B cell (primary cell): ENCODE measurements around the gene ZC3H10. TPM values are rescaled to one million over a fixed set of nuclear protein-coding genes. Genes with fewer than 3 reads are reported as not detected.

Experiments
- ATAC-seq: fragments of 200-7000 bp; cut with Tn5 transposase; one replicate; pipeline ENCODE4 v1.10.0; 2021; ENCODE audit warnings: low read depth, mild to moderate bottlenecking, moderate number of reproducible peaks, moderate library complexity
- CTCF ChIA-PET: fragments of 350-600 bp; sonication (Branson Sonifier 250); formaldehyde crosslinking; loops from one replicate; lab custom pipeline; 2021; ENCODE audit warnings: antibody characterized with exemption, inconsistent platforms; lab: Charles Lee
- POLR2A ChIA-PET: fragments of 350-600 bp; sonication (Branson Sonifier 250); formaldehyde crosslinking; loops from one replicate; lab custom pipeline; 2021; ENCODE audit warnings: antibody characterized with exemption; lab: Charles Lee
- DNase-seq: peaks from one replicate; pipeline ENCODE4 v3.0.0; 2013
- H2AFZ ChIP-seq: 2 replicates; pipeline ENCODE4 v1.6.1; 2012; ENCODE audit warnings: mild to moderate bottlenecking, low read depth, low read length; ENCODE audit not compliant: insufficient read depth, poor library complexity, severe bottlenecking
- H3K27ac ChIP-seq, 2 donors: 1 replicate in 1 of 2; 2 replicates in 1 of 2; pipeline ENCODE4 v1.5.1; 2012 to 2013; ENCODE audit warnings: low read length in 2 of 2, mild to moderate bottlenecking in 2 of 2, moderate library complexity in 1 of 2
- H3K27me3 ChIP-seq, 4 experiments: fragments of 200-600 bp in 1 of 4; sonication (generic) in 1 of 4; replicated peaks in 1 of 4; 1 replicate in 2 of 4; 2 replicates in 2 of 4; pipeline versions ENCODE4 v1.6.1 to v1.7.0; 2013 to 2016; ENCODE audit warnings: low read length in 3 of 4, mild to moderate bottlenecking in 2 of 4, mixed read lengths in 1 of 4, moderate library complexity in 1 of 4; ENCODE audit not compliant: insufficient read depth in 4 of 4, control insufficient read depth in 3 of 4; ENCODE audit errors: control extremely low read depth in 1 of 4
- H3K36me3 ChIP-seq, 2 experiments: replicated peaks in 1 of 2; 1 replicate in 1 of 2; 2 replicates in 1 of 2; pipeline versions ENCODE4 v1.6.1 to v1.7.1; 2013; ENCODE audit warnings: low read length in 1 of 2; ENCODE audit not compliant: insufficient read depth in 2 of 2, control insufficient read depth in 1 of 2; ENCODE audit errors: control extremely low read depth in 1 of 2, extremely low read depth in 1 of 2
- H3K4me1 ChIP-seq, 2 donors: fragments of 200-600 bp in 1 of 2; sonication (generic) in 1 of 2; 1 replicate in 1 of 2; 2 replicates in 1 of 2; pipeline versions ENCODE4 v1.5.1 to v1.6.1; 2013 to 2017; ENCODE audit warnings: low read length in 2 of 2; ENCODE audit not compliant: control insufficient read depth in 2 of 2, insufficient read depth in 2 of 2
- H3K4me2 ChIP-seq: replicated peaks from 2 replicates; pipeline ENCODE3; 2012; ENCODE audit warnings: mild to moderate bottlenecking, low read depth, low read length; ENCODE audit not compliant: poor library complexity, severe bottlenecking
- H3K4me3 ChIP-seq, 5 experiments: fragments of 200-600 bp in 1 of 5; sonication (generic) in 1 of 5; 1 replicate in 3 of 5; 2 replicates in 2 of 5; pipeline versions ENCODE4 v1.5.1 to v1.7.0; 2011 to 2016; ENCODE audit warnings: low read length in 4 of 5, mild to moderate bottlenecking in 4 of 5, low read depth in 2 of 5, control low read depth in 1 of 5, moderate library complexity in 1 of 5; ENCODE audit not compliant: insufficient read depth in 1 of 5; ENCODE audit errors: control extremely low read depth in 1 of 5, extremely low read depth in 1 of 5
- H3K79me2 ChIP-seq: fragments of 200-600 bp; sonication (generic); one replicate; pipeline ENCODE4 v1.6.0; 2016; ENCODE audit warnings: low read length; ENCODE audit not compliant: control insufficient read depth, insufficient read depth
- H3K9ac ChIP-seq: fragments of 200-600 bp; sonication (generic); 2 replicates; pipeline ENCODE4 v1.6.1; 2017; ENCODE audit warnings: mild to moderate bottlenecking, low read length, moderate library complexity
- H3K9me3 ChIP-seq, 3 donors: one replicate each; pipeline versions ENCODE4 v1.6.1 to v1.7.1; 2013; ENCODE audit warnings: low read length in 2 of 3; ENCODE audit not compliant: control insufficient read depth in 2 of 3, insufficient read depth in 1 of 3; ENCODE audit errors: control extremely low read depth in 1 of 3
- H4K20me1 ChIP-seq: 2 replicates; pipeline ENCODE4 v1.6.0; 2012; ENCODE audit warnings: mild to moderate bottlenecking, low read length; ENCODE audit not compliant: insufficient read depth, control insufficient read depth, poor library complexity, severe bottlenecking
- H3K27ac Mint-ChIP-seq: one replicate; pipeline ENCODE4 v1.8.0; 2021; ENCODE audit warnings: mixed read lengths
- H3K27me3 Mint-ChIP-seq: one replicate; pipeline ENCODE4 v1.8.0; 2021; ENCODE audit warnings: mixed read lengths
- H3K4me1 Mint-ChIP-seq: one replicate; pipeline ENCODE4 v1.8.0; 2021; ENCODE audit warnings: mixed read lengths
- H3K4me3 Mint-ChIP-seq: one replicate; pipeline ENCODE4 v1.8.0; 2021; ENCODE audit warnings: mixed read lengths
- H3K9me3 Mint-ChIP-seq: one replicate; pipeline ENCODE4 v1.8.0; 2022; ENCODE audit warnings: mixed read lengths; ENCODE audit not compliant: insufficient read depth
- CTCF ChIP-seq: fragments of 200-600 bp; IDR thresholded peaks from one replicate; pipeline ENCODE4 v1.8.0; 2022; ENCODE audit warnings: antibody characterized with exemption, mild to moderate bottlenecking
- EZH2 ChIP-seq: IDR thresholded peaks from 2 replicates; pipeline ENCODE4 v1.6.1; 2012; ENCODE audit warnings: borderline replicate concordance, low read depth, mild to moderate bottlenecking, moderate library complexity, low read length; ENCODE audit not compliant: insufficient read depth, poor library complexity, severe bottlenecking
- WGBS: methylation state at CpG from one replicate; pipeline ENCODE4 v1.1.5; 2013; ENCODE audit warnings: missing lambda C conversion rate; ENCODE audit not compliant: insufficient coverage; 5-methylcytosine and 5-hydroxymethylcytosine counted together
- intact Hi-C: fragments of 100-400 bp; cut with micrococcal nuclease; formaldehyde crosslinking; loops from one replicate; pipeline ENCODE4 v1.10.0; 2022
- polyA plus RNA-seq: library from polyadenylated mRNA; depleted of rRNA; stranded (reverse); fragments of >200 nt; gene quantifications from 2 replicates; pipeline ENCODE4 v1.2.3, GENCODE V29; 2012
- total RNA-seq, 2 donors: library from RNA; stranded (reverse); fragments of 120-200 nt in 1 of 2; gene quantifications; 1 replicate in 1 of 2; 2 replicates in 1 of 2; pipeline versions ENCODE4 v1.2.3 to v1.2.4, GENCODE V29; 2013 to 2022

Gene ZC3H10
- total and polyA plus RNA-seq, 2 donors (not counting 1 experiment from before 2014, with no cell fraction given): 4.7 to 21.7 TPM

DNA sequence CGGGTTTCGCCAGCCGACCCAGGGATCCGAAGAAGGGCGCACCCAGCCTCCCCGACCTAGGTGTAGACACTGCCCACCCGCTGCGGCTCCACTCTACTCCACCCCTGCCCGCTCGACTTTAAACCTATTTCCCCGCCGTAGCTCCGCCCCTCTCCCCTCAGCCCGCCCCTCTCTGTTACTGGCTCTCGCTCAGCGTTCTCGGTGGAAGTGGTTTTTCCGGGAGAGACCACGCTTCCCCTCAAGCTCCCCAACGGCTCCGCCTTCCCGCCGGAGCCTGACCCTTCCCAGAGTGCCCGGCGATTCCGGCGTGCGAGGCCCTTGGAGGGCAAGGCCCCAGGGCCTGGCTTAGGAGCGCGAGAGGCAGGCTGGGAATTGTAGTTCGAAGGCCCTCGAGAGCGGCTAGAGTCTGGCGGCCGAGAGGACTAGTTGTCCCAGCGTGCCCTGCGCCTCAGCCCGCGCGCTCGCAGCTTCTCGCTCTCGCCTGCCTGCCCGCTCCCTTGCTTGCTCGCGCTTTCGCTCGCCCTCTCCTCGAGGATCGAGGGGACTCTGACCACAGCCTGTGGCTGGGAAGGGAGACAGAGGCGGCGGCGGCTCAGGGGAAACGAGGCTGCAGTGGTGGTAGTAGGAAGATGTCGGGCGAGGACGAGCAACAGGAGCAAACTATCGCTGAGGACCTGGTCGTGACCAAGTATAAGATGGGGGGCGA is 13.8 kb upstream of the ZC3H10 start, which contains the start of gene PA2G4:
Gene PA2G4, plus strand, starts transcription at position 451 of the 706 bp plus-strand sequence. Its CDS starts 179 bp downstream, at position 630.
- H3K27me3 ChIP-seq: no peaks in the 10 kb centered on the region
- H2AFZ ChIP-seq: peak within 1 kb of the TSS; percentile 88
- H3K27ac Mint-ChIP-seq: peak within 1 kb of the TSS; percentile 92
- H3K36me3 ChIP-seq: peaks cover 0 to 26% of the 10 kb centered on the region in 2 experiments
- ChIA-PET CTCF (interaction anchor here (0.6 to 3.7 kb wide), 8 partner anchors 9 to 481 kb away, joined by 3 to 34 read pairs (median 4); partner anchors contain the start of genes RPL41, SMARCC2 and ZC3H10), POLR2A (interaction anchor here (0.5 to 2.5 kb wide), 11 partner anchors 12 to 375 kb away, joined by 3 to 42 read pairs (median 5); partner anchors contain the start of genes ERBB3, ESYT1, RAB5B and RNF41)
- no peaks in the 10 kb centered on the region for H3K27me3 Mint-ChIP-seq
- peak; percentile 89 for ATAC-seq
- TF ChIP-seq CTCF (no peak), EZH2 (no peak)
- peaks cover 38% of the 10 kb centered on the region for H3K4me1 Mint-ChIP-seq
- DNase-seq: peak; percentile 95
- no peaks in the 10 kb centered on the region for H3K9me3 ChIP-seq
- H3K79me2 ChIP-seq: peaks cover 27% of the 10 kb centered on the region
- H3K4me3 Mint-ChIP-seq: peak within 1 kb of the TSS; percentile 100
- H3K27ac ChIP-seq: peak within 1 kb of the TSS; percentile 66 to 67
- H3K4me2 ChIP-seq: peak within 1 kb of the TSS; percentile 83
- H3K9me3 Mint-ChIP-seq: no peaks in the 10 kb centered on the region
- peak within 1 kb of the TSS; percentile 56 to 93 (median 86) for H3K4me3 ChIP-seq
- intact Hi-C loops: loop anchor here (1.0 to 5.0 kb wide), 10 partner anchors 12 to 287 kb away; partner anchors contain the start of genes MYL6B, RAB5B, RPL41 and RPS26
- under 1% methylated on average over 60 of the region's 60 CpGs for WGBS
- H4K20me1 ChIP-seq: no peaks in the 10 kb centered on the region
- H3K9ac ChIP-seq: peak within 1 kb of the TSS; percentile 83
- H3K4me1 ChIP-seq: peaks cover 18 to 23% of the 10 kb centered on the region in 2 donors
